Mesothelial cell of epicardium (in vitro differentiated cells): Measurements from ENCODE around the gene KMT2D. TPM values are rescaled to one million over a fixed set of nuclear protein-coding genes. Genes with fewer than 3 reads are reported as not detected.

ENCODE experiments used
- DNase-seq, 2 experiments: peaks; one replicate each; pipeline ENCODE4 v3.0.0; 2021; ENCODE audit warnings: low spot score in 2 of 2; ENCODE audit not compliant: unreplicated experiment in 2 of 2
- H3K27ac Mint-ChIP-seq: 2 replicates; pipeline ENCODE4 v1.8.0; 2021; ENCODE audit warnings: mixed read lengths
- H3K27me3 Mint-ChIP-seq: 2 replicates; pipeline ENCODE4 v1.8.0; 2021; ENCODE audit warnings: low read depth, mixed read lengths
- H3K36me3 Mint-ChIP-seq: 2 replicates; pipeline ENCODE4 v1.8.0; 2021; ENCODE audit warnings: mixed read lengths
- H3K4me1 Mint-ChIP-seq: 2 replicates; pipeline ENCODE4 v1.8.0; 2021; ENCODE audit warnings: mixed read lengths
- H3K4me3 Mint-ChIP-seq: 2 replicates; pipeline ENCODE4 v1.8.0; 2021; ENCODE audit warnings: mild to moderate bottlenecking, moderate library complexity, mixed read lengths
- H3K9me3 Mint-ChIP-seq: 2 replicates; pipeline ENCODE4 v1.8.0; 2021; ENCODE audit warnings: mixed read lengths
- CTCF ChIP-seq: fragments of 200-600 bp; sonication (generic); IDR thresholded peaks from one replicate; pipeline ENCODE4 v1.5.0; 2021; ENCODE audit warnings: antibody characterized with exemption; ENCODE audit not compliant: unreplicated experiment
- total RNA-seq: library from RNA; stranded (reverse); gene quantifications from 3 replicates; pipeline ENCODE4 v1.2.1, GENCODE V29; 2021

The KMT2D gene
- total RNA-seq, 1 donor from 2014 or later: 136 TPM

DNA sequence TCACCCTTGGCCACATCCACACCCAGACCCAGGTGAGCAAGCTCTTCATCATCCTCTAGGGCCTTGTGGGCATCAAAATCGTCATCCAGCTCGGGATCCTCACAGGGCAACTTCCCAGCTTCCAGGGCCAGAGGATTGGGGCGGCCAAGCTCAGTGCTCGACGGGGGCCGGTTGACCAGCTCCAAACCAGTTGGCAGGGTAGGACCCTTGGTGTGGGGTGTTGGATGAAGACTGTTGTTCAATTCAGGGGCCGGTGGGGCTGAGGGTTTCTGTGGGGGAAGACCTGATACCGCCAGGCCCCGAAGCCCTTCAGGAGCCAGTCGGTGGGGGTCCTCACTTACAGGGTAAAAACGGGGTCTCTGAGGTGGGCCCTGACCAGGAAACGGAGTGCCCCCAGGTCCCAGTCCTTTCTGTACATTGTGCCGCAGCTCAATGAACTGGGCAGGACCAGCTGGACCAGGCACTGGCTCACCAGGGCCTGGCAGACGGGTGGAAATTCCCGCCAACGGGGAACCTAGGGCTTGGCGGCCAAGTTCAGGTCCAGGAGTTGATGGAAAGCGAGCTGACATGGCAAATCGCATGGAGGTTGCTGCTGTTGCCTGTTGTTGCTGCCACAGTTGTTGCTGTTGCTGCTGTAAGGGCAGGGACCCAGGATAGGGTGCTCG lies 22.2 kb downstream of the KMT2D start:
- TF ChIP-seq CTCF: no peak
- Mint-ChIP-seq H3K4me3 (no peak overlapping the region), H3K27me3 (no peaks in the 10 kb centered on the region), H3K36me3 (peaks cover 26% of the 10 kb centered on the region), H3K9me3 (no peaks in the 10 kb centered on the region), H3K4me1 (no peaks in the 10 kb centered on the region), H3K27ac (no peak overlapping the region)
- DNase-seq: no peak

GRCh38 chr12:49037947-49038237 lies 22.7 kb downstream of the KMT2D start:
- Mint-ChIP-seq H3K4me3 (no peak overlapping the region), H3K36me3 (peaks cover 22% of the 10 kb centered on the region), H3K9me3 (no peaks in the 10 kb centered on the region), H3K4me1 (no peaks in the 10 kb centered on the region), H3K27me3 (no peaks in the 10 kb centered on the region), H3K27ac (no peak overlapping the region)
- TF ChIP-seq CTCF: no peak
- DNase-seq: no peak

- no peak for TF ChIP-seq CTCF
- Mint-ChIP-seq H3K4me1 (no peaks in the 10 kb centered on the region), H3K9me3 (no peaks in the 10 kb centered on the region), H3K36me3 (peaks cover 20% of the 10 kb centered on the region), H3K4me3 (no peak overlapping the region), H3K27me3 (no peaks in the 10 kb centered on the region), H3K27ac (no peak overlapping the region)
- no peak for DNase-seq
These were observed 23.3 kb downstream of the KMT2D start for GRCh38 chr12:49037111-49037946.

DNA sequence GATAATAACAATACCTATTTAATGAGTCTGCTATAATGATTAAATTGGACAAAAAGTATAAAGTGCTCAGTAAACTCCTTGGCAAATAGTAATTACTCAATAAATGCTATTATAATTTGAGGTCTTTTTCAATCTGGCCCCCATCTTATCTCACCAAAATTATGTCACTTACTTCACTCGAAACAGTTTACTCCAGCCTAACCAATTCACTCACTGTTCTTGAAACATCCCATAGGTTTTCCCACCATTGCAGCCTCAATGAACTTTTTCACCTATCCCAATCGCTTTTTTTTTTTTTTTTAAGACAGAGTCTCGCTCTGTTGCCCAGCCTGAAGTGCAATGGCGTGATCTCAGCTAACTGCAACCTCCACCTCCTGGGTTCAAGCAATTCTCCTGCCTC lies 24.6 kb downstream of the KMT2D start:
- no peak for DNase-seq
- Mint-ChIP-seq H3K4me1 (no peaks in the 10 kb centered on the region), H3K27ac (no peak overlapping the region), H3K27me3 (no peaks in the 10 kb centered on the region), H3K9me3 (no peaks in the 10 kb centered on the region), H3K4me3 (no peak overlapping the region), H3K36me3 (peaks cover 23% of the 10 kb centered on the region)
- TF ChIP-seq CTCF: no peak

DNA sequence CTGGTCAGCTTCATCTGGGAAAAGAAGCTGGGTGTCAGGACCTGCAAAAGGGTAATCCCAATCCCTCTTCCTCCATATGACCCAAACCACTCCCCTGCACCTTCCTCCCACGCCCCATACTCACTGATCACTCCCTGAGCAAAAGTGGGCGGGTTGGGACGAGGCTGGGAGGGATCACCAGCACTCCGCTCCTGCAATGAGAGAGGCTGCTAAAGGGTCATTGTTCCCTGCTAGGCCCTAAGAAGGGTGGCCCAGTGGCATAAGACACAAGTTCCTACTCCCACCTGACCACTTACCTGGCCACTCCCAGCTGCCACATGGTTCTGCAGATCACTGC lies 26.3 kb downstream of the KMT2D start:
- no peaks in the 10 kb centered on the region for H3K27me3 Mint-ChIP-seq
- H3K4me3 Mint-ChIP-seq: no peak overlapping the region
- no peaks in the 10 kb centered on the region for H3K4me1 Mint-ChIP-seq
- no peaks in the 10 kb centered on the region for H3K9me3 Mint-ChIP-seq
- no peak for DNase-seq
- no peak for TF ChIP-seq CTCF
- no peak overlapping the region for H3K27ac Mint-ChIP-seq
- peaks cover 25% of the 10 kb centered on the region for H3K36me3 Mint-ChIP-seq
